Panc1 (cell line): Measurements from ENCODE around the gene COIL. TPM values are rescaled to one million over a fixed set of nuclear protein-coding genes. Genes with fewer than 3 reads are reported as not detected.

Experiments used
- ATAC-seq: fragments of 200-7000 bp; cut with Tn5 transposase; 2 replicates; pipeline ENCODE4 v1.9.1; 2020; ENCODE audit warnings: mild to moderate bottlenecking, moderate library complexity
- BruUV-seq: library from RNA; stranded (reverse); fragments of 400-500 nt; replicated peaks from 2 replicates; lab custom pipeline; 2021; lab: Mats Ljungman, UMichigan
- CTCF ChIA-PET: fragments of 300-600 bp; sonication (Branson Sonifier 250); formaldehyde crosslinking; loops from one replicate; lab custom pipeline; 2022; ENCODE audit warnings: antibody characterized with exemption; lab: Charles Lee
- POLR2A ChIA-PET: fragments of 300-600 bp; sonication (Branson Sonifier 250); formaldehyde crosslinking; loops from one replicate; lab custom pipeline; 2022; ENCODE audit warnings: antibody characterized with exemption; lab: Charles Lee
- DNase-seq: peaks from one replicate; pipeline ENCODE4 v3.0.0-alpha.2; 2010; ENCODE audit warnings: low read depth, low spot score
- H3K27ac ChIP-seq: 2 replicates; pipeline ENCODE4 v1.5.1; 2011; ENCODE audit warnings: mild to moderate bottlenecking, low read length, inconsistent platforms
- H3K27me3 ChIP-seq: fragments of 200-500 bp; sonication (Bioruptor generic); 2 replicates; pipeline ENCODE4 v1.6.0; 2014; ENCODE audit warnings: low read length, inconsistent platforms; ENCODE audit not compliant: control insufficient read depth, insufficient read depth
- H3K36me3 ChIP-seq: fragments of 200-500 bp; sonication (Bioruptor generic); 2 replicates; pipeline ENCODE4 v1.5.1; 2014; ENCODE audit warnings: inconsistent platforms, mild to moderate bottlenecking, low read length, moderate library complexity; ENCODE audit not compliant: control insufficient read depth, insufficient read depth
- H3K4me1 ChIP-seq: 2 replicates; pipeline ENCODE4 v1.5.1; 2011; ENCODE audit warnings: inconsistent platforms, mild to moderate bottlenecking, low read length, moderate library complexity; ENCODE audit not compliant: control insufficient read depth, insufficient read depth
- H3K4me3 ChIP-seq, 2 experiments: 2 replicates each; pipeline ENCODE4 v1.5.1; 2011 to 2012; ENCODE audit warnings: low read depth in 2 of 2, low read length in 2 of 2, mild to moderate bottlenecking in 2 of 2, inconsistent platforms in 1 of 2, moderate library complexity in 1 of 2
- H3K9me3 ChIP-seq: fragments of 200-500 bp; sonication (Bioruptor generic); 2 replicates; pipeline ENCODE4 v1.5.1; 2014; ENCODE audit warnings: low read depth, mild to moderate bottlenecking, inconsistent platforms, low read length, moderate library complexity; ENCODE audit not compliant: control insufficient read depth, insufficient read depth
- CTCF ChIP-seq: fragments of 450-650 bp; IDR thresholded peaks from 2 replicates; pipeline ENCODE4 v1.5.1; 2017; ENCODE audit warnings: mild to moderate bottlenecking
- POLR2AphosphoS5 ChIP-seq: IDR thresholded peaks from 2 replicates; pipeline ENCODE4 v1.6.1; 2012; ENCODE audit warnings: mild to moderate bottlenecking, low read depth, low read length, moderate library complexity
- REST ChIP-seq, 2 experiments: IDR thresholded peaks; 2 replicates each; pipeline ENCODE4 v1.6.1; 2011 to 2012; ENCODE audit warnings: low read depth in 2 of 2, control low read depth in 1 of 2, low read length in 1 of 2, mild to moderate bottlenecking in 1 of 2, moderate library complexity in 1 of 2; ENCODE audit not compliant: insufficient read depth in 1 of 2
- SIN3A ChIP-seq: IDR thresholded peaks from 2 replicates; pipeline ENCODE4 v1.6.1; 2012; ENCODE audit warnings: low read depth, mild to moderate bottlenecking, low read length, moderate library complexity, borderline replicate concordance; ENCODE audit not compliant: insufficient read depth
- TCF7L2 ChIP-seq: IDR thresholded peaks from 2 replicates; pipeline ENCODE4 v1.6.1; 2011; ENCODE audit warnings: mild to moderate bottlenecking, low read depth, low read length, inconsistent platforms
- in situ Hi-C: cut with HindIII; loops from 2 replicates; pipeline ENCODE4 v1.10.0; 2016; ENCODE audit warnings: low sequenced_read_pairs, low pct_unique_long_range_greater_than_20kb
- intact Hi-C: fragments of 100-400 bp; cut with micrococcal nuclease; formaldehyde crosslinking; loops from one replicate; pipeline ENCODE4 v1.10.0; 2022; ENCODE audit not compliant: unreplicated experiment
- total RNA-seq: library from RNA; stranded (reverse); gene quantifications from one replicate; pipeline ENCODE4 v1.2.1, GENCODE V29; 2021; ENCODE audit not compliant: unreplicated experiment

COIL gene
- total RNA-seq, 1 experiment from 2014 or later, result 32.9 TPM

- DNase-seq (no peak), ATAC-seq (no peak)
- Histone ChIP-seq H3K36me3 (no peaks in the 10 kb centered on the region), H3K27ac (no peak overlapping the region), H3K4me3 (no peak overlapping the region), H3K4me1 (no peaks in the 10 kb centered on the region), H3K9me3 (no peaks in the 10 kb centered on the region), H3K27me3 (no peaks in the 10 kb centered on the region)
- no TSS peak for BruUV-seq
- POLR2A ChIA-PET, result no interaction called here
- in situ Hi-C loops (no loop called here), intact Hi-C loops (no loop called here)
- TF ChIP-seq CTCF (no peak), POLR2AphosphoS5 (no peak), TCF7L2 (no peak), SIN3A (no peak), REST (IDR thresholded peaks at IDR 0.05; ENCODE audit: insufficient read depth in 1 of 2, low read depth in 2 of 2, low read length in 1 of 2) (no peak)
- CTCF ChIA-PET, result no interaction called here
These were observed 33.4 kb upstream of the COIL start for GRCh38 chr17:56994009-56994792.

- DNase-seq, result no peak
- H3K27ac ChIP-seq, result no peak overlapping the region
- BruUV-seq, result no TSS peak
- TF ChIP-seq CTCF, result no peak
- TF ChIP-seq POLR2AphosphoS5, result no peak
- TF ChIP-seq SIN3A, result no peak
- TF ChIP-seq REST (IDR thresholded peaks at IDR 0.05; ENCODE audit: insufficient read depth in 1 of 2, low read depth in 2 of 2, low read length in 1 of 2), result no peak
- TF ChIP-seq TCF7L2, result no peak
- CTCF ChIA-PET, result interaction anchor here (1.0 kb wide), 1 partner anchor 18 kb away, joined by 3 read pairs; no protein-coding TSS in a partner anchor
- H3K9me3 ChIP-seq, result no peaks in the 10 kb centered on the region
- H3K36me3 ChIP-seq, result peaks cover 5% of the 10 kb centered on the region; the same call in 1 of the 2 replicates
- intact Hi-C loops, result no loop called here
- POLR2A ChIA-PET, result no interaction called here
- H3K4me1 ChIP-seq, result no peaks in the 10 kb centered on the region
- ATAC-seq, result no peak
- in situ Hi-C loops, result no loop called here
- H3K4me3 ChIP-seq, result no peak overlapping the region
- H3K27me3 ChIP-seq, result no peaks in the 10 kb centered on the region
These were observed 31.5 kb upstream of the COIL start for GRCh38 chr17:56992364-56992763.
